Activated T-helper 17 cell treated with anti-CD3 and anti-CD28 coated beads, Interleukin-2, amount 50 U/mL, for 72 hours (primary cell): ENCODE measurements around the gene SNAP25. TPM values are rescaled to one million over a fixed set of nuclear protein-coding genes. Genes with fewer than 3 reads are reported as not detected.
A peak's percentile ranks its signal among the peaks of the same experiment; 100 is the strongest.

Source experiments
- ATAC-seq: fragments of 150-1000 bp; cut with Tn5 transposase; replicated peaks from 2 replicates; pipeline ENCODE4 v1.10.0; 2021; ENCODE audit warnings: mild to moderate bottlenecking, moderate library complexity
- H3K27ac Mint-ChIP-seq: one replicate; pipeline ENCODE4 v1.8.0; 2022; ENCODE audit warnings: mixed read lengths
- H3K27me3 Mint-ChIP-seq: one replicate; pipeline ENCODE4 v1.8.0; 2022; ENCODE audit warnings: mixed read lengths
- H3K36me3 Mint-ChIP-seq: one replicate; pipeline ENCODE4 v1.8.0; 2022; ENCODE audit warnings: low read depth, mild to moderate bottlenecking, mixed read lengths
- H3K4me1 Mint-ChIP-seq: one replicate; pipeline ENCODE4 v1.8.0; 2022; ENCODE audit warnings: mixed read lengths
- H3K4me3 Mint-ChIP-seq: one replicate; pipeline ENCODE4 v1.8.0; 2022; ENCODE audit warnings: mild to moderate bottlenecking, mixed read lengths
- H3K9me3 Mint-ChIP-seq: one replicate; pipeline ENCODE4 v1.8.0; 2022; ENCODE audit warnings: mixed read lengths
- total RNA-seq, 2 donors: library from RNA; stranded (reverse); gene quantifications; one replicate each; pipeline ENCODE4 v1.2.3, GENCODE V29; 2022

SNAP25 gene
- total RNA-seq, 2 donors from 2014 or later, result 0.13 to 7.2 TPM

DNA sequence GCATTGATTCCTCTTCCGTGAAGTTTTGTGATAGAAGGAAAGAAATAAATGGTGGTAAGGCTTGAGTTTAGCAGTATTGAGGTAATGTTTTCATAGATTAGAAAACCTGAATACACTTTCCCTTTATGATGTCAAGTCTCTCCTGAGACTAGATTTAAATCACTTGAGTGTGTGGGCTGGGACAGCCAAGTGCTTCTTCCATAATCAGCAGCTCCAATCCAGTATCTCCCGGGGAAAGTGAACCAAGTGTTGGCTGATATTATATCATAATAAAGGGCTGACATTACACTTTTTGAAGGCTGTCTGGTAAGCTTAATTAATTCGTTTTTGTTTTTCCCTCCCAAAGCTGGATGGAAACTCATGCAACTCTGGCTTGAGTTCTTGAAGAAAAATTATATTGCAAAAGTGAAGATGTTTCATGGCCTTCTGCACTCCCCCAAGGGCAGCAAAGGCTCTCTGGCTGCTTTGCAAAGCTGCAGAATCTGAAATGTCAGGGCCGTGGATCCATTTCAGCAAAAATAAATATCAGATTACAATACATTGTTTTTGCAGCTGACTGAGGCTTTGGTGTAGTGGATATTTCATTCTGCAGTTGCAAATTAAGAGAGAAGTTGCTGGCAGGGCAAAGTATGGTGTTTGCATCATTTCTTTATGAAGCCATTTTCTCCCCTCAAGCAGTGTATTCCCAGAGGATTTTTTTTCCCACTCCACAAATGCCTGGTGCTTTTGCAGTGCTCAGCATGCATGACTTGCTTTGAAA, 114.2 kb downstream of the SNAP25 start:
- ATAC-seq, result no peak
- Mint-ChIP-seq H3K27ac (no peak overlapping the region), H3K4me3 (no peak overlapping the region), H3K36me3 (no peaks in the 10 kb centered on the region), H3K4me1 (no peaks in the 10 kb centered on the region), H3K27me3 (no peaks in the 10 kb centered on the region), H3K9me3 (no peaks in the 10 kb centered on the region)

GRCh38 chr20:10336959-10337729, 118.5 kb downstream of the SNAP25 start:
- Mint-ChIP-seq H3K4me3 (no peak overlapping the region), H3K27ac (no peak overlapping the region), H3K27me3 (peaks cover 5% of the 10 kb centered on the region), H3K36me3 (no peaks in the 10 kb centered on the region), H3K4me1 (no peaks in the 10 kb centered on the region), H3K9me3 (no peaks in the 10 kb centered on the region)
- ATAC-seq, result peak; percentile 75

- Mint-ChIP-seq H3K4me3 (no peak overlapping the region), H3K27ac (no peak overlapping the region), H3K4me1 (no peaks in the 10 kb centered on the region), H3K27me3 (peaks cover 5% of the 10 kb centered on the region), H3K9me3 (no peaks in the 10 kb centered on the region), H3K36me3 (no peaks in the 10 kb centered on the region)
- peak; percentile 16 for ATAC-seq
These were observed 120.0 kb downstream of the SNAP25 start for GRCh38 chr20:10338426-10339180.

DNA sequence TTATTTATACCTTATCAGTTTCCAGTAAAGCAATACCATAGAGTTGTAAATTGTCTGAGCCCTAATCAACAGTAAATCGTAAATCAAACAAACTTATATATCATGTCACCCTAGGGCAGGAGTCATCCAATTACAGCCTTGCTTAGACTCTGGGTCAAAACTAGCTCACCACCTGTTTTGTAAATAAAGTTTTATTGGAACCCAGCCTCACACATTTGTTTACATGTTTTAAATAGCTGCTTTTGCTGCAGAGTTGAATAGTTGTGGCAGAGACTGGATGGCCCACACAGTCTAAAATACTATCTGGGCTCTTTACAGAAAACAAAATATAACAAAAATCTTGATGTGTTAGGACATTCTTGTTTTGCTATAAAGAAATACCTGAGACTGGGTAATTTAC, 121.0 kb downstream of the SNAP25 start:
- H3K4me1 Mint-ChIP-seq, result no peaks in the 10 kb centered on the region

GRCh38 chr20:10342152-10342551, 123.5 kb downstream of the SNAP25 start:
- H3K4me1 Mint-ChIP-seq, result no peaks in the 10 kb centered on the region
- peaks cover 5% of the 10 kb centered on the region for H3K27me3 Mint-ChIP-seq
- H3K36me3 Mint-ChIP-seq, result no peaks in the 10 kb centered on the region

More for the DNA sequence above, 121.0 kb downstream of the SNAP25 start:
- Mint-ChIP-seq H3K9me3 (no peaks in the 10 kb centered on the region), H3K36me3 (no peaks in the 10 kb centered on the region), H3K27ac (no peak overlapping the region), H3K27me3 (peaks cover 5% of the 10 kb centered on the region), H3K4me3 (no peak overlapping the region)
- ATAC-seq, result no peak

DNA sequence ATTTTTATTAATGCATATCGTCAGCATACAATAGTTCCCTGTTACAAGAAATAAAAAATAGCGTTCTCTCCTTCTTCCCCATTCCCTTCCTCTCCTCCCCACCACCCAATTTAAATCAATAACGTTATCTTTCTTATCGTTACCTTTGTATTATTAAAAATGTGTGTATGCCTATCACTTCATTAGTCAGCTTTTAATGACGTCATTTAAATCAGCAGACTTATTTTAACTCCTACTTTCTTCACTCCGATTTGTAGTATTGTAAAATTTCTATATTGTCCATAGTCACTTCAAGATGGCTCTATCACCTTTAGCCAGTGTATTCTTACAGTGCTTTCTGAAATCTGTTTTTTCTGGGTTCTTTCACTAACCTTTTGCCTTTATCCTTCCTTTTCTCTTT, 126.3 kb downstream of the SNAP25 start:
- H3K4me3 Mint-ChIP-seq, result no peak overlapping the region
- ATAC-seq, result no peak
- H3K36me3 Mint-ChIP-seq, result no peaks in the 10 kb centered on the region
- no peaks in the 10 kb centered on the region for H3K27me3 Mint-ChIP-seq
- H3K27ac Mint-ChIP-seq, result no peak overlapping the region
- H3K9me3 Mint-ChIP-seq, result no peaks in the 10 kb centered on the region
- H3K4me1 Mint-ChIP-seq, result no peaks in the 10 kb centered on the region

More at GRCh38 chr20:10342152-10342551, 123.5 kb downstream of the SNAP25 start:
- no peak overlapping the region for H3K4me3 Mint-ChIP-seq
- no peak for ATAC-seq
- H3K9me3 Mint-ChIP-seq, result no peaks in the 10 kb centered on the region
- no peak overlapping the region for H3K27ac Mint-ChIP-seq

DNA sequence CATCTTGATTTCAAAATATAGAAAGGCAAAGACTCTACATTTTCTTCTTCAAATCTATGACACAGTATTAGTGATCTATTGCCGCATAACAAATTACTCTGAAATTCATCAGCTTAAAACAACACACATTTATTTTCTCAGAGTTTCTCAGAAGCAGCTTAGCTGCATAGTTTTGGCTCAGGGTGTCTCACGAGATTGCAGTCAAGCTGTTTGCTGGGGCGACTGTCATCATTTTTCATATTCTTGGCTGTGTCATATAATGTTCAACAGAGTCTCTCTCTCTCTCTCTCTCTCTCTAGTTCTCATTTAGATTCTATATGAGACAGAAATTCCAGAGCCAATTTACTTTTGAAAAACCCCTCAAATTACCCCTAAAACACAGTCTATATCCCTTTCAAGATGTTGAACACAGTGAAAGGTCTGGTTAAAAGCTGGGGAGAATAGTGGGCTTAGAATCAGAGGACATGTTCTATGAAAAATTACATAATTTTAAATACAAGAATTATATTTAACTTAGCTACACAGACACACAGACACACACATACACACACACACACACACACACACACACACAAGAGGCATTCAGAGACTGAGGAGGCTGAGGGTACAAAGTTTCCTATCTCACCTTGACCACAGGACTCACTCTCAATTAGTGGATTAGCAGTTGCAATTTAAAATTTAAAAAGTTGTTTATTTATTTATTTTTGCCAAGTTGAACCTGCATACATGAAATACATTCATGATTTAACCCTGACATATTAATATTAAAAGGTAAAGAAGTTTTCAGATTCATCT, 128.7 kb downstream of the SNAP25 start:
- Mint-ChIP-seq H3K9me3 (no peaks in the 10 kb centered on the region), H3K4me3 (no peak overlapping the region), H3K27ac (no peak overlapping the region), H3K36me3 (no peaks in the 10 kb centered on the region), H3K4me1 (peaks cover 8% of the 10 kb centered on the region), H3K27me3 (no peaks in the 10 kb centered on the region)
- no peak for ATAC-seq

DNA sequence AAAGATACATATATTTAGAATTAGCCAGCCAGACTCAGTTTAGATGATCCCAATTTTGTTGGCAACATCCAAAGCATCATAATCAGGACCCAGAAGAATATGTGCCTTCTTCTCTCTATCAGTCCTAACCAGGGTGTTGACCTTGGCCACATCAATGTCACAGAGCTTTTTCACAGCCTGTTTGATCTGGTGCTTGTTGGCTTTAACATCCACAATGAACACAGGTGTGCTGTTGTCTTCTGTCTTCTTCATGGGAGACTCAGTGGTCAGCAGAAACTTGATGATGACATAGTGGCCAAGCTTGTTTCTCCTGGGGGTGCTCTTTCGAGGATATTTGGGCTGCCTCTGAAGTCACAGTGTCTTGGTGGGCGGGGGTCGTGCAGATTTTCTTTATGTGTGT, 130.5 kb downstream of the SNAP25 start:
- Mint-ChIP-seq H3K9me3 (no peaks in the 10 kb centered on the region), H3K4me3 (no peak overlapping the region), H3K27me3 (no peaks in the 10 kb centered on the region), H3K27ac (no peak overlapping the region), H3K36me3 (no peaks in the 10 kb centered on the region), H3K4me1 (peaks cover 18% of the 10 kb centered on the region)
- no peak for ATAC-seq

- no peaks in the 10 kb centered on the region for H3K36me3 Mint-ChIP-seq
- no peaks in the 10 kb centered on the region for H3K9me3 Mint-ChIP-seq
- H3K27me3 Mint-ChIP-seq, result no peaks in the 10 kb centered on the region
- ATAC-seq, result no peak
- H3K27ac Mint-ChIP-seq, result peak overlapping the region; percentile 61
- H3K4me1 Mint-ChIP-seq, result peaks cover 18% of the 10 kb centered on the region
- peak overlapping the region; percentile 16 for H3K4me3 Mint-ChIP-seq
These were observed 131.7 kb downstream of the SNAP25 start for GRCh38 chr20:10350188-10350842.

GRCh38 chr20:10352934-10353824, 134.5 kb downstream of the SNAP25 start:
- Mint-ChIP-seq H3K4me1 (peaks cover 18% of the 10 kb centered on the region), H3K9me3 (no peaks in the 10 kb centered on the region), H3K4me3 (peak overlapping the region; percentile 29), H3K27me3 (no peaks in the 10 kb centered on the region), H3K27ac (peak overlapping the region; percentile 61), H3K36me3 (no peaks in the 10 kb centered on the region)
- ATAC-seq, result no peak

DNA sequence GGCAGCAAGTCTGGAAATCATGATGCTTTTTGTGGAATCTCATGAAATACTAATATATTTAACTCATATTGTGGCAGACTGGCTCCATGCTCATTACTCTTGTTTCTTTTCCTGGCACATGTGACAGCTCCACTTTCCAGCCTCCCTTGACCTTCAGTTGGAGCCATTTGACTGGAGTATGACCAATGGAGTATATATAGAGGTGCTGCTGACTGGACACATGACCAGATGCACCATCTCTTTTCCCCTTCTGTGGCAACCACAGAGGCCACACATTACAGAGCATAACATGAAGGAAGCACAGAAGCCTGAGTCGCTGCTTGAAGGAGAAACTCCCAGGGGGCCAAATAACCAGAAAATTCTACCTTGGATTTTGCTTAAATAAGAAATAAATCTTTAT, 138.0 kb downstream of the SNAP25 start:
- Mint-ChIP-seq H3K36me3 (no peaks in the 10 kb centered on the region), H3K4me1 (peaks cover 12% of the 10 kb centered on the region), H3K27ac (no peak overlapping the region), H3K4me3 (no peak overlapping the region), H3K9me3 (no peaks in the 10 kb centered on the region), H3K27me3 (no peaks in the 10 kb centered on the region)
- no peak for ATAC-seq
